Keratinocyte (primary cell): ENCODE measurements around the gene MTX2. TPM values are rescaled to one million over a fixed set of nuclear protein-coding genes. Genes with fewer than 3 reads are reported as not detected.

ENCODE experiments used
- DNase-seq: peaks from one replicate; pipeline ENCODE4 v3.0.0-alpha.2; 2011; ENCODE audit warnings: low read depth, missing footprints, low spot score
- FAIRE-seq: peaks from 2 replicates; lab custom pipeline; 2011; peaks lifted over from hg19 to GRCh38; lab: Jason Lieb, UNC
- H2AFZ ChIP-seq: 2 replicates; pipeline ENCODE4 v1.6.0; 2012; ENCODE audit warnings: low read length, control low read depth, inconsistent platforms; ENCODE audit not compliant: control insufficient read depth
- H3K27ac ChIP-seq: 2 replicates; pipeline ENCODE4 v1.5.1; 2011; ENCODE audit warnings: low read length; ENCODE audit not compliant: control insufficient read depth, insufficient read depth
- H3K27me3 ChIP-seq: 3 replicates; pipeline ENCODE4 v1.6.0; 2011; ENCODE audit warnings: low read length; ENCODE audit not compliant: control insufficient read depth, insufficient read depth; ENCODE audit errors: extremely low read depth
- H3K36me3 ChIP-seq, 2 experiments: 2 replicates in 1 of 2; 3 replicates in 1 of 2; pipeline ENCODE4 v1.5.1; 2011; ENCODE audit warnings: low read length in 2 of 2, mild to moderate bottlenecking in 1 of 2; ENCODE audit not compliant: control insufficient read depth in 2 of 2, insufficient read depth in 2 of 2; ENCODE audit errors: extremely low read depth in 1 of 2
- H3K4me1 ChIP-seq: 3 replicates; pipeline ENCODE4 v1.5.1; 2011; ENCODE audit warnings: low read length; ENCODE audit not compliant: control insufficient read depth, insufficient read depth; ENCODE audit errors: extremely low read depth
- H3K4me2 ChIP-seq: 3 replicates; pipeline ENCODE4 v1.6.0; 2011; ENCODE audit warnings: low read depth, low read length; ENCODE audit not compliant: control insufficient read depth, insufficient read depth; ENCODE audit errors: extremely low read depth
- H3K4me3 ChIP-seq, 3 experiments: fragments of 200-600 bp in 1 of 3; sonication (generic) in 1 of 3; 2 replicates in 2 of 3; 3 replicates in 1 of 3; pipeline ENCODE4 v1.5.1; 2011 to 2016; ENCODE audit warnings: low read length in 3 of 3, mild to moderate bottlenecking in 3 of 3, control low read depth in 2 of 3, inconsistent platforms in 1 of 3, low read depth in 1 of 3, mixed read lengths in 1 of 3, mixed run types in 1 of 3, moderate library complexity in 1 of 3; ENCODE audit not compliant: control insufficient read depth in 2 of 3, insufficient read depth in 2 of 3; ENCODE audit errors: extremely low read depth in 1 of 3
- H3K79me2 ChIP-seq: 2 replicates; pipeline ENCODE4 v1.6.0; 2012; ENCODE audit warnings: low read length; ENCODE audit not compliant: control insufficient read depth, insufficient read depth
- H3K9ac ChIP-seq: 3 replicates; pipeline ENCODE4 v1.6.0; 2011; ENCODE audit warnings: low read length; ENCODE audit not compliant: control insufficient read depth, insufficient read depth; ENCODE audit errors: extremely low read depth
- H3K9me1 ChIP-seq: 3 replicates; pipeline ENCODE4 v1.6.0; 2011; ENCODE audit warnings: low read length; ENCODE audit not compliant: control insufficient read depth, insufficient read depth; ENCODE audit errors: extremely low read depth
- H3K9me3 ChIP-seq: 2 replicates; pipeline ENCODE4 v1.5.1; 2012; ENCODE audit warnings: low read depth, low read length; ENCODE audit not compliant: control insufficient read depth
- H4K20me1 ChIP-seq: 3 replicates; pipeline ENCODE4 v1.6.0; 2011; ENCODE audit warnings: low read length; ENCODE audit not compliant: control insufficient read depth, insufficient read depth; ENCODE audit errors: extremely low read depth
- EZH2 ChIP-seq: IDR thresholded peaks from one replicate; pipeline ENCODE4 v1.6.1; 2012; ENCODE audit warnings: inconsistent platforms, mild to moderate bottlenecking, low read length, moderate library complexity
- dilution Hi-C: fragments of 300-500 bp; cut with MboI; formaldehyde crosslinking; loops from one replicate; pipeline ENCODE4 v1.7.0; 2020; ENCODE audit warnings: low sequenced_read_pairs; ENCODE audit not compliant: extremely low pct_ligation_motif_present
- polyA plus RNA-seq, 5 experiments: library from polyadenylated mRNA; depleted of rRNA in 3 of 5; stranded (reverse) in 3 of 5; stranded (forward) in 1 of 5; unstranded in 1 of 5; fragments of >200 nt; gene quantifications; 1 replicate in 1 of 5; 2 replicates in 3 of 5; 3 replicates in 1 of 5; pipeline versions ENCODE4 v1.2.1 to v1.2.3, GENCODE V29; 2011 to 2012; ENCODE audit warnings: missing spikeins in 2 of 5, low read depth in 1 of 5, low replicate concordance in 1 of 5
- TF ChIP-seq, protein P1 (sequence below), 3 experiments: IDR thresholded peaks in 1 of 3; conservative IDR thresholded peaks in 1 of 3; optimal IDR thresholded peaks in 1 of 3; 2 replicates in 2 of 3; 3 replicates in 1 of 3; pipeline versions ENCODE3 to v1.5.1; 2011; ENCODE audit warnings: low read length in 3 of 3, mild to moderate bottlenecking in 3 of 3, moderate library complexity in 2 of 3, control low read depth in 1 of 3, inconsistent platforms in 1 of 3; ENCODE audit not compliant: insufficient read depth in 2 of 3; ENCODE audit errors: extremely low read depth in 1 of 3

MTX2 gene
- polyA plus RNA-seq, 1 donor (not counting 4 experiments of a cell fraction or from before 2014, with no cell fraction given), result 60.3 TPM

DNA sequence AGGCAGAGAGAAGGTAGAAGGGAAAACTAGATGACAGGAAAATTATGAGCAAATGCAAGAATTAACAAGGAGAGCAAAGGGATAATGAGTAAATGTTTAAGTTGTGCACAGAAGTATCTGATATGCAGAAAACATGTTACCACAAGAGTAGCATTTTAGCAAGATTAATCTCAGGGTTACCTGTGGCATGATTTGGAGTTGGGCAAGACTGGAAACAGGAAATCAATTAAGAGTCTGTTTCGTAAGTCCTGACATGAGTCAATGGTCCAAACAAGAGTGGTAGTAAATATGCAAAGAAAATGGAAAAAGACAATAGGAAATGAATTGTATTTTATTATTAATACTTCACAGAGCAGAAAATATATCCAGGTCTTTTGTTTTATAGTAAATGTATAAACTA is 17.3 kb upstream of the MTX2 start:
- TF ChIP-seq EZH2, result no peak
- TF ChIP-seq, protein P1, sequence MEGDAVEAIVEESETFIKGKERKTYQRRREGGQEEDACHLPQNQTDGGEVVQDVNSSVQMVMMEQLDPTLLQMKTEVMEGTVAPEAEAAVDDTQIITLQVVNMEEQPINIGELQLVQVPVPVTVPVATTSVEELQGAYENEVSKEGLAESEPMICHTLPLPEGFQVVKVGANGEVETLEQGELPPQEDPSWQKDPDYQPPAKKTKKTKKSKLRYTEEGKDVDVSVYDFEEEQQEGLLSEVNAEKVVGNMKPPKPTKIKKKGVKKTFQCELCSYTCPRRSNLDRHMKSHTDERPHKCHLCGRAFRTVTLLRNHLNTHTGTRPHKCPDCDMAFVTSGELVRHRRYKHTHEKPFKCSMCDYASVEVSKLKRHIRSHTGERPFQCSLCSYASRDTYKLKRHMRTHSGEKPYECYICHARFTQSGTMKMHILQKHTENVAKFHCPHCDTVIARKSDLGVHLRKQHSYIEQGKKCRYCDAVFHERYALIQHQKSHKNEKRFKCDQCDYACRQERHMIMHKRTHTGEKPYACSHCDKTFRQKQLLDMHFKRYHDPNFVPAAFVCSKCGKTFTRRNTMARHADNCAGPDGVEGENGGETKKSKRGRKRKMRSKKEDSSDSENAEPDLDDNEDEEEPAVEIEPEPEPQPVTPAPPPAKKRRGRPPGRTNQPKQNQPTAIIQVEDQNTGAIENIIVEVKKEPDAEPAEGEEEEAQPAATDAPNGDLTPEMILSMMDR (optimal IDR thresholded peaks at IDR 0.05 in 1 of 3, IDR thresholded peaks at IDR 0.05 in 1 of 3, conservative IDR thresholded peaks at IDR 0.05 in 1 of 3; ENCODE audit: extremely low read depth in 1 of 3, insufficient read depth in 2 of 3, low read length in 3 of 3), result no peak
- Histone ChIP-seq H3K9me1 (no peaks in the 10 kb centered on the region), H3K79me2 (no peaks in the 10 kb centered on the region), H4K20me1 (no peaks in the 10 kb centered on the region), H2AFZ (no peak overlapping the region), H3K4me3 (no peak overlapping the region), H3K4me2 (peak overlapping the region; percentile 19), H3K9me3 (no peaks in the 10 kb centered on the region), H3K36me3 (no peaks in the 10 kb centered on the region), H3K27me3 (no peaks in the 10 kb centered on the region), H3K9ac (no peak overlapping the region), H3K4me1 (peaks cover 8% of the 10 kb centered on the region), H3K27ac (no peak overlapping the region)
- FAIRE-seq, result peak; percentile 75
- DNase-seq, result peak; percentile 15
- dilution Hi-C loops, result no loop called here

DNA sequence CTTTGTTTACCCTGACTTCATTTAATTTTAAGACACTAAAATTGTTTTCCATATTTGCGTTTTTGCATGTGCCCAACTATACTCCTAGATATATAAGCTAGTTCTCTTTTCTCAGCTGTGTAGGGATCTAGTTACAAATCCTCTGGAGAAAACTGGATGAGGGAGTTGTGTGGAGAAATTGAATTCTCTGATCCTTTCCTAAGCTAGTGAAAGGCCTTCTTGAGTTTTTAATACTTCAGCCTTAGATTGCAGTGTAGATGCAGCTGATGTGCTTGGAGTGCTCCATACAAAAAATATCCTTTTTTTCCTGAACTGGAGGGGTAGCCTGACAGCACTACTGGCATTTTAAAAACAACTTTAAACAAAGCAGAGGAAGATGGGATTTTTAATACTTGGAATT is 8.6 kb upstream of the MTX2 start:
- H3K27ac ChIP-seq, result no peak overlapping the region
- H2AFZ ChIP-seq, result no peak overlapping the region
- H3K4me2 ChIP-seq, result no peak overlapping the region
- H3K9me1 ChIP-seq, result no peaks in the 10 kb centered on the region
- no peak for FAIRE-seq
- no peaks in the 10 kb centered on the region for H3K9me3 ChIP-seq
- no peaks in the 10 kb centered on the region for H4K20me1 ChIP-seq
- H3K4me1 ChIP-seq, result no peaks in the 10 kb centered on the region
- TF ChIP-seq, protein P1 (optimal IDR thresholded peaks at IDR 0.05 in 1 of 3, IDR thresholded peaks at IDR 0.05 in 1 of 3, conservative IDR thresholded peaks at IDR 0.05 in 1 of 3; ENCODE audit: extremely low read depth in 1 of 3, insufficient read depth in 2 of 3, low read length in 3 of 3), result no peak
- no peak for TF ChIP-seq EZH2
- no peak overlapping the region for H3K4me3 ChIP-seq
- no peak for DNase-seq
- H3K9ac ChIP-seq, result no peak overlapping the region
- no peaks in the 10 kb centered on the region for H3K79me2 ChIP-seq
- no peaks in the 10 kb centered on the region for H3K36me3 ChIP-seq
- dilution Hi-C loops, result no loop called here
- no peaks in the 10 kb centered on the region for H3K27me3 ChIP-seq
